K562 (cell line): ENCODE measurements around the gene TBC1D17.

Source experiments
- MYC ChIP-seq, 2 experiments: fragments of 250-450 bp in 1 of 2; sonication (Bioruptor Pico) in 1 of 2; IDR thresholded peaks; 2 replicates each; pipeline versions ENCODE4 v1.5.1 to v1.6.1; 2012 to 2021; ENCODE audit warnings: low read depth in 2 of 2, borderline replicate concordance in 1 of 2, improper control_type of control experiment in 1 of 2, low read length in 1 of 2, mild to moderate bottlenecking in 1 of 2, moderate library complexity in 1 of 2
- PHF21A ChIP-seq: fragments of 450-650 bp; IDR thresholded peaks from 2 replicates; pipeline ENCODE4 v1.6.1; 2017; ENCODE audit warnings: low read depth, borderline replicate concordance
- TAF15 ChIP-seq: fragments of 200-400 bp; formaldehyde crosslinking; IDR thresholded peaks from 2 replicates; pipeline ENCODE4 v1.6.1; 2017; ENCODE audit warnings: mild to moderate bottlenecking, low read depth, low read length, moderate library complexity
- TBP ChIP-seq: optimal IDR thresholded peaks from 2 replicates; pipeline ENCODE3; 2011; ENCODE audit warnings: low read depth, low read length, improper control_type of control experiment
- YY1 ChIP-seq, 3 experiments: IDR thresholded peaks; 2 replicates each; pipeline ENCODE4 v1.6.1; 2011; ENCODE audit warnings: low read length in 2 of 3, mild to moderate bottlenecking in 2 of 3, moderate library complexity in 2 of 3, borderline replicate concordance in 1 of 3, control low read depth in 1 of 3, low read depth in 1 of 3; ENCODE audit not compliant: insufficient read depth in 3 of 3, insufficient replicate concordance in 2 of 3, control insufficient read depth in 1 of 3, insufficient read length in 1 of 3; ENCODE audit errors: extremely low read depth in 1 of 3

DNA sequence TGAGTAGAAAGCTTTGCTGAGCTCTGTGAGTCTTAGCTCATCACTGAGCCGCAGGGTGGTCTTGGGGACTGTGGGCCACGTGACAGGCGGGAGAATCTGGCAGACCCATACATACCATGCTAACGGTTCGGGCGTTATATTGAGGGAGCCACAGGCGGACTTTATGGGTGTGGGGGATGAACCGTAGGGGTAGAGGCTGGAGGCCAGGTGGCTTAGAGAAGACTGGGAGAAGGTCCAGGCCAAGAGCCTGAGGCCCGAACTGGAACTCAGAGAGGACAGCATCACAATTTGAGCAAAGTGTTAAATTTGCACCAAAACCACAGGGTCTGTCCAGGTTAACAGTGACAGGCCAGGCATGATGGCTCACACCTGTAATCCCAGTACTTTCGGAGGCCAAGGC is 36.2 kb downstream of the TBC1D17 start:
- TF ChIP-seq PHF21A (no peak), MYC (IDR thresholded peaks at IDR 0.05; ENCODE audit: low read depth, low read length) (no peak), MYC (CRISPR knock-in tag; IDR thresholded peaks at IDR 0.05; ENCODE audit: borderline replicate concordance, low read depth) (no peak), TBP (no peak), YY1 (IDR thresholded peaks at IDR 0.05; ENCODE audit: borderline replicate concordance in 1 of 3, control insufficient read depth in 1 of 3, extremely low read depth in 1 of 3, insufficient read depth in 3 of 3, insufficient read length in 1 of 3, insufficient replicate concordance in 2 of 3, low read depth in 1 of 3, low read length in 2 of 3) (no peak), TAF15 (no peak)
